HL-60 (cell line): ENCODE results near the gene OAS1.

Experiments used
- CTCF ChIP-seq: IDR thresholded peaks from one replicate; pipeline ENCODE4 v1.5.1; 2011; ENCODE audit warnings: low read length, control low read depth, inconsistent platforms; ENCODE audit not compliant: insufficient read depth
- GABPA ChIP-seq: IDR thresholded peaks from 2 replicates; pipeline ENCODE4 v1.6.1; 2012; ENCODE audit warnings: low read depth
- POLR2AphosphoS5 ChIP-seq: IDR thresholded peaks from 2 replicates; pipeline ENCODE4 v1.6.1; 2012; ENCODE audit warnings: low read depth
- REST ChIP-seq: IDR thresholded peaks from 2 replicates; pipeline ENCODE4 v1.6.1; 2012; ENCODE audit warnings: low read depth; ENCODE audit not compliant: insufficient replicate concordance

- TF ChIP-seq GABPA (no peak), CTCF (no peak), POLR2AphosphoS5 (no peak), REST (no peak)
Measured at GRCh38 chr12:112942572-112942971, 35.8 kb downstream of the OAS1 start.
